Loucy (cell line): ENCODE data around the gene SIPA1L3.
"Not testable (repeated sequence)": the region's sequence is repeated elsewhere in the genome, so short reads cannot be mapped to it uniquely, and the experiment has no call there.

Experiments used
- H2AFZ ChIP-seq: fragments of 200-600 bp; sonication (generic); 2 replicates; pipeline ENCODE4 v1.6.0; 2016; ENCODE audit warnings: antibody characterized with exemption, mild to moderate bottlenecking, low read length, moderate library complexity
- H3F3A ChIP-seq: fragments of 200-600 bp; 2 replicates; pipeline ENCODE4 v1.6.0; 2016; ENCODE audit warnings: antibody characterized with exemption, low read depth, mild to moderate bottlenecking
- H3K27me3 ChIP-seq: fragments of 200-600 bp; sonication (generic); 2 replicates; pipeline ENCODE4 v1.6.1; 2014; ENCODE audit warnings: low read length, mild to moderate bottlenecking; ENCODE audit not compliant: insufficient read depth, poor library complexity, severe bottlenecking
- H3K36me3 ChIP-seq: fragments of 200-600 bp; sonication (generic); 2 replicates; pipeline ENCODE4 v1.6.1; 2016; ENCODE audit warnings: low read length; ENCODE audit not compliant: insufficient read depth
- H3K4me1 ChIP-seq: fragments of 200-600 bp; sonication (generic); 2 replicates; pipeline ENCODE4 v1.5.1; 2014; ENCODE audit warnings: low read length, mild to moderate bottlenecking; ENCODE audit not compliant: insufficient read depth, poor library complexity, severe bottlenecking
- H3K4me2 ChIP-seq: fragments of 200-600 bp; sonication (generic); 2 replicates; pipeline ENCODE4 v1.6.0; 2014; ENCODE audit warnings: antibody characterized with exemption, low read length, low read depth, mild to moderate bottlenecking; ENCODE audit not compliant: poor library complexity, severe bottlenecking
- H3K4me3 ChIP-seq: fragments of 200-600 bp; sonication (generic); 2 replicates; pipeline ENCODE4 v1.5.1; 2014; ENCODE audit warnings: low read length, mild to moderate bottlenecking, mixed read lengths; ENCODE audit not compliant: poor library complexity, severe bottlenecking
- H3K79me2 ChIP-seq: fragments of 200-600 bp; sonication (generic); 2 replicates; pipeline ENCODE4 v1.6.1; 2014; ENCODE audit warnings: low read length; ENCODE audit not compliant: insufficient read depth
- H3K9ac ChIP-seq: fragments of 200-600 bp; sonication (generic); 2 replicates; pipeline ENCODE4 v1.6.0; 2014; ENCODE audit warnings: mild to moderate bottlenecking, low read depth, low read length, moderate library complexity; ENCODE audit not compliant: poor library complexity, severe bottlenecking
- H3K9me2 ChIP-seq: fragments of 200-600 bp; sonication (generic); replicated peaks from 2 replicates; pipeline ENCODE4 v1.6.1; 2016; ENCODE audit warnings: low read depth, low read length, mixed read lengths
- H3K9me3 ChIP-seq: fragments of 200-600 bp; sonication (generic); 2 replicates; pipeline ENCODE4 v1.6.1; 2014; ENCODE audit warnings: mild to moderate bottlenecking, antibody characterized with exemption, low read length, low read depth; ENCODE audit not compliant: insufficient read depth
- H4K20me1 ChIP-seq: fragments of 200-600 bp; sonication (generic); 2 replicates; pipeline ENCODE4 v1.6.0; 2014; ENCODE audit warnings: antibody characterized with exemption, low read length, mild to moderate bottlenecking; ENCODE audit not compliant: insufficient read depth, poor library complexity, severe bottlenecking
- CTCF ChIP-seq: fragments of 200-600 bp; sonication (generic); conservative IDR thresholded peaks from 2 replicates; pipeline ENCODE4 v1.5.1; 2014; ENCODE audit warnings: mild to moderate bottlenecking, antibody characterized with exemption, low read length
- EZH2phosphoT487 ChIP-seq: fragments of 200-600 bp; IDR thresholded peaks from 2 replicates; pipeline ENCODE4 v1.6.1; 2018; ENCODE audit warnings: antibody characterized with exemption, mild to moderate bottlenecking, moderate library complexity, borderline replicate concordance

The SIPA1L3 gene

GRCh38 chr19:38024992-38025908 lies 118.2 kb downstream of the SIPA1L3 start:
- TF ChIP-seq EZH2phosphoT487 (no peak), CTCF (no peak)
- no peaks in the 10 kb centered on the region for H3K9me3 ChIP-seq
- H3K36me3 ChIP-seq: no peaks in the 10 kb centered on the region
- no peaks in the 10 kb centered on the region for H4K20me1 ChIP-seq
- H3K4me2 ChIP-seq: no peak overlapping the region
- H3K4me1 ChIP-seq: peaks cover 50% of the 10 kb centered on the region
- H3K79me2 ChIP-seq: peaks cover 15% of the 10 kb centered on the region
- H3K4me3 ChIP-seq: no peak overlapping the region
- no peaks in the 10 kb centered on the region for H3F3A ChIP-seq
- H3K9ac ChIP-seq: no peak overlapping the region
- H3K27me3 ChIP-seq: no peaks in the 10 kb centered on the region
- no peaks in the 10 kb centered on the region for H3K9me2 ChIP-seq
- no peak overlapping the region for H2AFZ ChIP-seq

- peaks cover 15% of the 10 kb centered on the region for H3K79me2 ChIP-seq
These were observed 118.9 kb downstream of the SIPA1L3 start for GRCh38 chr19:38025909-38026307.

GRCh38 chr19:38028913-38029510 lies 122.0 kb downstream of the SIPA1L3 start:
- Histone ChIP-seq H2AFZ (no peak overlapping the region), H3K4me3 (no peak overlapping the region), H3F3A (no peaks in the 10 kb centered on the region), H3K36me3 (peaks cover 11% of the 10 kb centered on the region), H3K27me3 (no peaks in the 10 kb centered on the region), H3K79me2 (peaks cover 9% of the 10 kb centered on the region; the same call in 1 of the 2 replicates), H3K9me3 (no peaks in the 10 kb centered on the region), H3K4me1 (peaks cover 18% of the 10 kb centered on the region), H4K20me1 (no peaks in the 10 kb centered on the region), H3K9ac (no peak overlapping the region), H3K4me2 (no peak overlapping the region), H3K9me2 (no peaks in the 10 kb centered on the region)
- TF ChIP-seq EZH2phosphoT487: no peak
- TF ChIP-seq CTCF: no peak

More at GRCh38 chr19:38025909-38026307, 118.9 kb downstream of the SIPA1L3 start:
- H3K36me3 ChIP-seq: peaks cover 4% of the 10 kb centered on the region; the same call in 1 of the 2 replicates
- H3K4me3 ChIP-seq: no peak overlapping the region
- peaks cover 45% of the 10 kb centered on the region for H3K4me1 ChIP-seq
- no peaks in the 10 kb centered on the region for H3K9me2 ChIP-seq
- H3K9me3 ChIP-seq: no peaks in the 10 kb centered on the region
- no peak overlapping the region for H3K9ac ChIP-seq
- H3K27me3 ChIP-seq: no peaks in the 10 kb centered on the region
- H4K20me1 ChIP-seq: no peaks in the 10 kb centered on the region
- TF ChIP-seq CTCF: no peak
- no peak for TF ChIP-seq EZH2phosphoT487
- H3K4me2 ChIP-seq: no peak overlapping the region
- no peak overlapping the region for H2AFZ ChIP-seq
- no peaks in the 10 kb centered on the region for H3F3A ChIP-seq

- H3K9ac ChIP-seq, H3F3A ChIP-seq, H3K79me2 ChIP-seq: not testable (repeated sequence)
These were observed 123.0 kb downstream of the SIPA1L3 start for GRCh38 chr19:38030001-38030400.

More at GRCh38 chr19:38030001-38030400, 123.0 kb downstream of the SIPA1L3 start:
- not testable (repeated sequence) for H3K9me3 ChIP-seq, H3K4me1 ChIP-seq, H2AFZ ChIP-seq, H3K27me3 ChIP-seq, H3K9me2 ChIP-seq, H3K4me2 ChIP-seq, H3K4me3 ChIP-seq, H4K20me1 ChIP-seq
- peaks cover 11% of the 10 kb centered on the region for H3K36me3 ChIP-seq
